B cell (primary cell): Measurements from ENCODE around the gene SNX20. TPM values are rescaled to one million over a fixed set of nuclear protein-coding genes. Genes with fewer than 3 reads are reported as not detected.

Source experiments
- ATAC-seq: fragments of 200-7000 bp; cut with Tn5 transposase; one replicate; pipeline ENCODE4 v1.10.0; 2021; ENCODE audit warnings: low read depth, mild to moderate bottlenecking, moderate number of reproducible peaks, moderate library complexity
- CTCF ChIA-PET: fragments of 350-600 bp; sonication (Branson Sonifier 250); formaldehyde crosslinking; loops from one replicate; lab custom pipeline; 2021; ENCODE audit warnings: antibody characterized with exemption, inconsistent platforms; lab: Charles Lee
- POLR2A ChIA-PET: fragments of 350-600 bp; sonication (Branson Sonifier 250); formaldehyde crosslinking; loops from one replicate; lab custom pipeline; 2021; ENCODE audit warnings: antibody characterized with exemption; lab: Charles Lee
- DNase-seq: peaks from one replicate; pipeline ENCODE4 v3.0.0; 2013
- H2AFZ ChIP-seq: 2 replicates; pipeline ENCODE4 v1.6.1; 2012; ENCODE audit warnings: mild to moderate bottlenecking, low read depth, low read length; ENCODE audit not compliant: insufficient read depth, poor library complexity, severe bottlenecking
- H3K27ac ChIP-seq, 2 donors: 1 replicate in 1 of 2; 2 replicates in 1 of 2; pipeline ENCODE4 v1.5.1; 2012 to 2013; ENCODE audit warnings: low read length in 2 of 2, mild to moderate bottlenecking in 2 of 2, moderate library complexity in 1 of 2
- H3K27me3 ChIP-seq, 4 experiments: fragments of 200-600 bp in 1 of 4; sonication (generic) in 1 of 4; replicated peaks in 1 of 4; 1 replicate in 2 of 4; 2 replicates in 2 of 4; pipeline versions ENCODE4 v1.6.1 to v1.7.0; 2013 to 2016; ENCODE audit warnings: low read length in 3 of 4, mild to moderate bottlenecking in 2 of 4, mixed read lengths in 1 of 4, moderate library complexity in 1 of 4; ENCODE audit not compliant: insufficient read depth in 4 of 4, control insufficient read depth in 3 of 4; ENCODE audit errors: control extremely low read depth in 1 of 4
- H3K36me3 ChIP-seq, 2 experiments: replicated peaks in 1 of 2; 1 replicate in 1 of 2; 2 replicates in 1 of 2; pipeline versions ENCODE4 v1.6.1 to v1.7.1; 2013; ENCODE audit warnings: low read length in 1 of 2; ENCODE audit not compliant: insufficient read depth in 2 of 2, control insufficient read depth in 1 of 2; ENCODE audit errors: control extremely low read depth in 1 of 2, extremely low read depth in 1 of 2
- H3K4me1 ChIP-seq, 2 donors: fragments of 200-600 bp in 1 of 2; sonication (generic) in 1 of 2; 1 replicate in 1 of 2; 2 replicates in 1 of 2; pipeline versions ENCODE4 v1.5.1 to v1.6.1; 2013 to 2017; ENCODE audit warnings: low read length in 2 of 2; ENCODE audit not compliant: control insufficient read depth in 2 of 2, insufficient read depth in 2 of 2
- H3K4me2 ChIP-seq: replicated peaks from 2 replicates; pipeline ENCODE3; 2012; ENCODE audit warnings: mild to moderate bottlenecking, low read depth, low read length; ENCODE audit not compliant: poor library complexity, severe bottlenecking
- H3K4me3 ChIP-seq, 5 experiments: fragments of 200-600 bp in 1 of 5; sonication (generic) in 1 of 5; 1 replicate in 3 of 5; 2 replicates in 2 of 5; pipeline versions ENCODE4 v1.5.1 to v1.7.0; 2011 to 2016; ENCODE audit warnings: low read length in 4 of 5, mild to moderate bottlenecking in 4 of 5, low read depth in 2 of 5, control low read depth in 1 of 5, moderate library complexity in 1 of 5; ENCODE audit not compliant: insufficient read depth in 1 of 5; ENCODE audit errors: control extremely low read depth in 1 of 5, extremely low read depth in 1 of 5
- H3K79me2 ChIP-seq: fragments of 200-600 bp; sonication (generic); one replicate; pipeline ENCODE4 v1.6.0; 2016; ENCODE audit warnings: low read length; ENCODE audit not compliant: control insufficient read depth, insufficient read depth
- H3K9ac ChIP-seq: fragments of 200-600 bp; sonication (generic); 2 replicates; pipeline ENCODE4 v1.6.1; 2017; ENCODE audit warnings: mild to moderate bottlenecking, low read length, moderate library complexity
- H3K9me3 ChIP-seq, 3 donors: one replicate each; pipeline versions ENCODE4 v1.6.1 to v1.7.1; 2013; ENCODE audit warnings: low read length in 2 of 3; ENCODE audit not compliant: control insufficient read depth in 2 of 3, insufficient read depth in 1 of 3; ENCODE audit errors: control extremely low read depth in 1 of 3
- H4K20me1 ChIP-seq: 2 replicates; pipeline ENCODE4 v1.6.0; 2012; ENCODE audit warnings: mild to moderate bottlenecking, low read length; ENCODE audit not compliant: insufficient read depth, control insufficient read depth, poor library complexity, severe bottlenecking
- H3K27ac Mint-ChIP-seq: one replicate; pipeline ENCODE4 v1.8.0; 2021; ENCODE audit warnings: mixed read lengths
- H3K27me3 Mint-ChIP-seq: one replicate; pipeline ENCODE4 v1.8.0; 2021; ENCODE audit warnings: mixed read lengths
- H3K4me1 Mint-ChIP-seq: one replicate; pipeline ENCODE4 v1.8.0; 2021; ENCODE audit warnings: mixed read lengths
- H3K4me3 Mint-ChIP-seq: one replicate; pipeline ENCODE4 v1.8.0; 2021; ENCODE audit warnings: mixed read lengths
- H3K9me3 Mint-ChIP-seq: one replicate; pipeline ENCODE4 v1.8.0; 2022; ENCODE audit warnings: mixed read lengths; ENCODE audit not compliant: insufficient read depth
- EZH2 ChIP-seq: IDR thresholded peaks from 2 replicates; pipeline ENCODE4 v1.6.1; 2012; ENCODE audit warnings: borderline replicate concordance, low read depth, mild to moderate bottlenecking, moderate library complexity, low read length; ENCODE audit not compliant: insufficient read depth, poor library complexity, severe bottlenecking
- WGBS: methylation state at CpG from one replicate; pipeline ENCODE4 v1.1.5; 2013; ENCODE audit warnings: missing lambda C conversion rate; ENCODE audit not compliant: insufficient coverage; 5-methylcytosine and 5-hydroxymethylcytosine counted together
- intact Hi-C: fragments of 100-400 bp; cut with micrococcal nuclease; formaldehyde crosslinking; loops from one replicate; pipeline ENCODE4 v1.10.0; 2022
- polyA plus RNA-seq: library from polyadenylated mRNA; depleted of rRNA; stranded (reverse); fragments of >200 nt; gene quantifications from 2 replicates; pipeline ENCODE4 v1.2.3, GENCODE V29; 2012
- total RNA-seq, 2 donors: library from RNA; stranded (reverse); fragments of 120-200 nt in 1 of 2; gene quantifications; 1 replicate in 1 of 2; 2 replicates in 1 of 2; pipeline versions ENCODE4 v1.2.3 to v1.2.4, GENCODE V29; 2013 to 2022
- TF ChIP-seq, protein P1 (sequence below): fragments of 200-600 bp; IDR thresholded peaks from one replicate; pipeline ENCODE4 v1.8.0; 2022; ENCODE audit warnings: antibody characterized with exemption, mild to moderate bottlenecking

The SNX20 gene
- total and polyA plus RNA-seq, 2 donors (not counting 1 experiment from before 2014, with no cell fraction given) = 34.7 to 43.0 TPM

GRCh38 chr16:50622029-50622428, 59.1 kb downstream of the SNX20 start:
- Histone ChIP-seq H3K4me1 (peaks cover 4 to 5% of the 10 kb centered on the region in 2 donors), H3K36me3 (no peaks in the 10 kb centered on the region), H3K4me2 (no peak overlapping the region), H3K9ac (no peak overlapping the region), H2AFZ (no peak overlapping the region), H3K27me3 (no peaks in the 10 kb centered on the region), H3K4me3 (no peak overlapping the region), H3K79me2 (no peaks in the 10 kb centered on the region), H3K9me3 (peaks cover 0 to 6% (median 0%) of the 10 kb centered on the region in 3 donors), H4K20me1 (no peaks in the 10 kb centered on the region), H3K27ac (no peak overlapping the region)
- ATAC-seq = no peak
- Mint-ChIP-seq H3K27ac (no peak overlapping the region), H3K9me3 (no peaks in the 10 kb centered on the region), H3K4me3 (no peak overlapping the region), H3K27me3 (no peaks in the 10 kb centered on the region), H3K4me1 (peaks cover 5% of the 10 kb centered on the region)
- ChIA-PET CTCF (no interaction called here), POLR2A (no interaction called here)
- TF ChIP-seq EZH2 = no peak
- TF ChIP-seq, protein P1, sequence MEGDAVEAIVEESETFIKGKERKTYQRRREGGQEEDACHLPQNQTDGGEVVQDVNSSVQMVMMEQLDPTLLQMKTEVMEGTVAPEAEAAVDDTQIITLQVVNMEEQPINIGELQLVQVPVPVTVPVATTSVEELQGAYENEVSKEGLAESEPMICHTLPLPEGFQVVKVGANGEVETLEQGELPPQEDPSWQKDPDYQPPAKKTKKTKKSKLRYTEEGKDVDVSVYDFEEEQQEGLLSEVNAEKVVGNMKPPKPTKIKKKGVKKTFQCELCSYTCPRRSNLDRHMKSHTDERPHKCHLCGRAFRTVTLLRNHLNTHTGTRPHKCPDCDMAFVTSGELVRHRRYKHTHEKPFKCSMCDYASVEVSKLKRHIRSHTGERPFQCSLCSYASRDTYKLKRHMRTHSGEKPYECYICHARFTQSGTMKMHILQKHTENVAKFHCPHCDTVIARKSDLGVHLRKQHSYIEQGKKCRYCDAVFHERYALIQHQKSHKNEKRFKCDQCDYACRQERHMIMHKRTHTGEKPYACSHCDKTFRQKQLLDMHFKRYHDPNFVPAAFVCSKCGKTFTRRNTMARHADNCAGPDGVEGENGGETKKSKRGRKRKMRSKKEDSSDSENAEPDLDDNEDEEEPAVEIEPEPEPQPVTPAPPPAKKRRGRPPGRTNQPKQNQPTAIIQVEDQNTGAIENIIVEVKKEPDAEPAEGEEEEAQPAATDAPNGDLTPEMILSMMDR = no peak
- no peak for DNase-seq
- 92% methylated on average over 7 of the region's 7 CpGs for WGBS
- intact Hi-C loops = no loop called here

Other genes starting within 250 kb of the SNX20 start
- 1.9 and 2.7 TPM in 2 replicates for gene NKD1, start 132.9 kb downstream of the SNX20 start, total RNA-seq
- gene NKD1, start 132.9 kb downstream of the SNX20 start, polyA plus RNA-seq = 0.14 and 0.16 TPM in 2 replicates
- 1.8 and 2.9 TPM in 2 replicates for gene NOD2, start 12.3 kb upstream of the SNX20 start, total RNA-seq
- 1.2 TPM in 2 replicates for gene NOD2, start 12.3 kb upstream of the SNX20 start, polyA plus RNA-seq
- 160 and 166 TPM in 2 replicates for gene CYLD, start 60.8 kb upstream of the SNX20 start, total RNA-seq
- 30.0 and 77.2 TPM in 2 replicates for gene CYLD, start 60.8 kb upstream of the SNX20 start, polyA plus RNA-seq